Measurements from ENCODE around the gene FGFR1OP2.
A peak's percentile ranks its signal among the peaks of the same experiment; 100 is the strongest.
"Not testable (repeated sequence)": the region's sequence is repeated elsewhere in the genome, so short reads cannot be mapped to it uniquely, and the experiment has no call there.

FGFR1OP2 gene

GRCh38 chr12:26948309-26948708, 10.0 kb downstream of the FGFR1OP2 start:
- H3K79me2 ChIP-seq (ENCODE audit: insufficient read depth, low read depth): peaks cover 76% of the 10 kb centered on the region; the same call in 1 of the 2 replicates

GRCh38 chr12:26953447-26953846, 15.2 kb downstream of the FGFR1OP2 start:
- peaks cover 12% of the 10 kb centered on the region for H3K4me1 ChIP-seq (ENCODE audit: low read depth, poor library complexity, severe bottlenecking)
- H3K4me3 ChIP-seq (IDR thresholded peaks at IDR 0.05; ENCODE audit: insufficient read depth, low read depth, low read length): no peak overlapping the region
- H3K27ac ChIP-seq: no peak overlapping the region
- H4K20me1 ChIP-seq (ENCODE audit: insufficient read depth): no peaks in the 10 kb centered on the region
- no peak overlapping the region for H2AFZ ChIP-seq (ENCODE audit: low read depth)
- H3K36me3 ChIP-seq (ENCODE audit: insufficient read depth): no peaks in the 10 kb centered on the region
- no peak for TF ChIP-seq CTCF (conservative IDR thresholded peaks at IDR 0.05; ENCODE audit: low read depth, low read length)
- peaks cover 24% of the 10 kb centered on the region; the same call in 1 of the 2 replicates for H3K79me2 ChIP-seq (ENCODE audit: insufficient read depth, low read depth)
- no peaks in the 10 kb centered on the region for H3K27me3 ChIP-seq (ENCODE audit: insufficient read depth, low read depth)
- peak overlapping the region; percentile 3; the same call in 1 of the 2 replicates for H3K4me2 ChIP-seq
- H3K9ac ChIP-seq: no peak overlapping the region

More at GRCh38 chr12:26948309-26948708, 10.0 kb downstream of the FGFR1OP2 start:
- no peaks in the 10 kb centered on the region for H3K36me3 ChIP-seq (ENCODE audit: insufficient read depth)
- H3K27me3 ChIP-seq (ENCODE audit: insufficient read depth, low read depth): no peaks in the 10 kb centered on the region
- H3K9ac ChIP-seq: no peak overlapping the region
- no peak for TF ChIP-seq CTCF (conservative IDR thresholded peaks at IDR 0.05; ENCODE audit: low read depth, low read length)
- H3K27ac ChIP-seq: no peak overlapping the region
- no peak overlapping the region for H3K4me2 ChIP-seq
- no peak overlapping the region for H2AFZ ChIP-seq (ENCODE audit: low read depth)
- H3K4me3 ChIP-seq (IDR thresholded peaks at IDR 0.05; ENCODE audit: insufficient read depth, low read depth, low read length): no peak overlapping the region
- H3K4me1 ChIP-seq (ENCODE audit: low read depth, poor library complexity, severe bottlenecking): peaks cover 12% of the 10 kb centered on the region
- H4K20me1 ChIP-seq (ENCODE audit: insufficient read depth): no peaks in the 10 kb centered on the region

GRCh38 chr12:26954027-26954426, 15.8 kb downstream of the FGFR1OP2 start:
- Histone ChIP-seq H3K79me2 (ENCODE audit: insufficient read depth, low read depth) (peaks cover 23% of the 10 kb centered on the region; the same call in 1 of the 2 replicates), H2AFZ (ENCODE audit: low read depth) (no peak overlapping the region), H3K27me3 (ENCODE audit: insufficient read depth, low read depth) (no peaks in the 10 kb centered on the region), H3K27ac (no peak overlapping the region), H3K4me3 (IDR thresholded peaks at IDR 0.05; ENCODE audit: insufficient read depth, low read depth, low read length) (no peak overlapping the region), H3K4me2 (0 out of 2 replicates have a peak overlapping the region, but pooled peaks have one; percentile 3), H3K36me3 (ENCODE audit: insufficient read depth) (no peaks in the 10 kb centered on the region), H3K9ac (no peak overlapping the region), H3K4me1 (ENCODE audit: low read depth, poor library complexity, severe bottlenecking) (peaks cover 12% of the 10 kb centered on the region), H4K20me1 (ENCODE audit: insufficient read depth) (no peaks in the 10 kb centered on the region)
- no peak for TF ChIP-seq CTCF (conservative IDR thresholded peaks at IDR 0.05; ENCODE audit: low read depth, low read length)

GRCh38 chr12:26961391-26961790, 23.1 kb downstream of the FGFR1OP2 start:
- not testable (repeated sequence) for H3K4me2 ChIP-seq; H3K27me3 ChIP-seq (ENCODE audit: insufficient read depth, low read depth); H3K4me3 ChIP-seq (IDR thresholded peaks at IDR 0.05; ENCODE audit: insufficient read depth, low read depth, low read length); H3K9ac ChIP-seq; H3K79me2 ChIP-seq (ENCODE audit: insufficient read depth, low read depth); H4K20me1 ChIP-seq (ENCODE audit: insufficient read depth); H2AFZ ChIP-seq (ENCODE audit: low read depth); H3K4me1 ChIP-seq (ENCODE audit: low read depth, poor library complexity, severe bottlenecking); H3K27ac ChIP-seq; H3K36me3 ChIP-seq (ENCODE audit: insufficient read depth)

GRCh38 chr12:26961803-26962202, 23.5 kb downstream of the FGFR1OP2 start:
- H3K4me1 ChIP-seq (ENCODE audit: low read depth, poor library complexity, severe bottlenecking): no peaks in the 10 kb centered on the region
- no peak overlapping the region for H2AFZ ChIP-seq (ENCODE audit: low read depth)
- H3K27me3 ChIP-seq (ENCODE audit: insufficient read depth, low read depth): no peaks in the 10 kb centered on the region
- H3K79me2 ChIP-seq (ENCODE audit: insufficient read depth, low read depth): no peaks in the 10 kb centered on the region
- no peak overlapping the region for H3K9ac ChIP-seq
- H3K36me3 ChIP-seq (ENCODE audit: insufficient read depth): no peaks in the 10 kb centered on the region
- no peak for TF ChIP-seq CTCF (conservative IDR thresholded peaks at IDR 0.05; ENCODE audit: low read depth, low read length)
- no peak overlapping the region for H3K4me2 ChIP-seq
- H4K20me1 ChIP-seq (ENCODE audit: insufficient read depth): no peaks in the 10 kb centered on the region
- H3K27ac ChIP-seq: no peak overlapping the region
- no peak overlapping the region for H3K4me3 ChIP-seq (IDR thresholded peaks at IDR 0.05; ENCODE audit: insufficient read depth, low read depth, low read length)
